ENCODE results near the gene PDE9A.

DNA sequence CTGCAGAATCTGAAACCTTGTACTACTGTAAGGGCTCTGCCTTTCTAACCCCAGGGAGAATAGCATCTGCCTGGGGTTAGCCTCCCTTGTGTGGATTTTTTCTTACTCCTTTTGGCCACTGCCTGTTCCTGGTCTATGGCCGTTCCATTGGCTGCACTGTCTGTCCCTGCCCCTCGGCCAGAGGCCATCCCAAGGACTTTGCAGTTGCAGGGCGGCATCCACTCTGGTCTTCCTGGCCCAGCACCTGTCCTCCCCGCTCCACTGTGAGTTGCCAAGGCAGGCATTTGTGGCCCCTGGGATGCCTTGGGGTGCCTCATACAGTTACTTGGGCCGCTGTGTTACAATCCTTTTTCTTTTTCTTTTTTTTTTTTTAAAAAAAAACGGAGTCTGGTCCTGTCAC, 45.8 kb downstream of the PDE9A start:
- TF ChIP-seq EZH2 (IDR thresholded peaks at IDR 0.05; ENCODE audit: insufficient read depth, poor library complexity, severe bottlenecking) (no peak), EZH2phosphoT487 (IDR thresholded peaks at IDR 0.05; ENCODE audit: insufficient read depth, low read depth) (no peak)
